ENCODE measurements around the gene ERP44.

- no peak for TF ChIP-seq CTCF (IDR thresholded peaks at IDR 0.05; ENCODE audit: low read depth, low read length, poor library complexity, severe bottlenecking)
- TF ChIP-seq EZH2phosphoT487 (IDR thresholded peaks at IDR 0.05; ENCODE audit: borderline replicate concordance, low read length) = no peak
Observed at GRCh38 chr9:100083448-100084127, 15.2 kb downstream of the ERP44 start.

All from DOHH2 (cell line).